Mesothelial cell of epicardium (in vitro differentiated cells): ENCODE measurements around the gene RPL36. TPM values are rescaled to one million over a fixed set of nuclear protein-coding genes. Genes with fewer than 3 reads are reported as not detected.

Source experiments
- DNase-seq, 2 experiments: peaks; one replicate each; pipeline ENCODE4 v3.0.0; 2021; ENCODE audit warnings: low spot score in 2 of 2; ENCODE audit not compliant: unreplicated experiment in 2 of 2
- H3K27ac Mint-ChIP-seq: 2 replicates; pipeline ENCODE4 v1.8.0; 2021; ENCODE audit warnings: mixed read lengths
- H3K27me3 Mint-ChIP-seq: 2 replicates; pipeline ENCODE4 v1.8.0; 2021; ENCODE audit warnings: low read depth, mixed read lengths
- H3K36me3 Mint-ChIP-seq: 2 replicates; pipeline ENCODE4 v1.8.0; 2021; ENCODE audit warnings: mixed read lengths
- H3K4me1 Mint-ChIP-seq: 2 replicates; pipeline ENCODE4 v1.8.0; 2021; ENCODE audit warnings: mixed read lengths
- H3K4me3 Mint-ChIP-seq: 2 replicates; pipeline ENCODE4 v1.8.0; 2021; ENCODE audit warnings: mild to moderate bottlenecking, moderate library complexity, mixed read lengths
- H3K9me3 Mint-ChIP-seq: 2 replicates; pipeline ENCODE4 v1.8.0; 2021; ENCODE audit warnings: mixed read lengths
- CTCF ChIP-seq: fragments of 200-600 bp; sonication (generic); IDR thresholded peaks from one replicate; pipeline ENCODE4 v1.5.0; 2021; ENCODE audit warnings: antibody characterized with exemption; ENCODE audit not compliant: unreplicated experiment
- total RNA-seq: library from RNA; stranded (reverse); gene quantifications from 3 replicates; pipeline ENCODE4 v1.2.1, GENCODE V29; 2021

Gene RPL36
- total RNA-seq, 1 donor from 2014 or later, result 947 TPM

GRCh38 chr19:5678071-5678718 is 11.9 kb upstream of the RPL36 start:
- H3K36me3 Mint-ChIP-seq, result peaks cover 4% of the 10 kb centered on the region
- no peak for DNase-seq
- H3K27me3 Mint-ChIP-seq, result no peaks in the 10 kb centered on the region
- no peaks in the 10 kb centered on the region for H3K9me3 Mint-ChIP-seq
- TF ChIP-seq CTCF, result no peak
- no peak overlapping the region for H3K27ac Mint-ChIP-seq
- peaks cover 28% of the 10 kb centered on the region for H3K4me1 Mint-ChIP-seq
- H3K4me3 Mint-ChIP-seq, result no peak overlapping the region

- Mint-ChIP-seq H3K36me3 (no peaks in the 10 kb centered on the region), H3K27ac (peak overlapping the region; percentile 96), H3K9me3 (no peaks in the 10 kb centered on the region), H3K27me3 (no peaks in the 10 kb centered on the region), H3K4me1 (peaks cover 30% of the 10 kb centered on the region), H3K4me3 (peak overlapping the region; percentile 100)
- no peak for TF ChIP-seq CTCF
- DNase-seq, result no peak
Measured at GRCh38 chr19:5679289-5680083, 10.6 kb upstream of the RPL36 start.

GRCh38 chr19:5680084-5680436 is 10.0 kb upstream of the RPL36 start:
- TF ChIP-seq CTCF, result no peak
- Mint-ChIP-seq H3K27me3 (no peaks in the 10 kb centered on the region), H3K4me3 (peak overlapping the region; percentile 100), H3K9me3 (no peaks in the 10 kb centered on the region), H3K36me3 (no peaks in the 10 kb centered on the region), H3K27ac (peak overlapping the region; percentile 96), H3K4me1 (peaks cover 30% of the 10 kb centered on the region)
- DNase-seq, result peak in 1 of 2 experiments; percentile 54

- Mint-ChIP-seq H3K4me3 (peak within 1 kb of the TSS; percentile 100), H3K36me3 (no peaks in the 10 kb centered on the region), H3K9me3 (no peaks in the 10 kb centered on the region), H3K27ac (peak within 1 kb of the TSS; percentile 96), H3K4me1 (peaks cover 30% of the 10 kb centered on the region), H3K27me3 (no peaks in the 10 kb centered on the region)
- no peak for TF ChIP-seq CTCF
- DNase-seq, result peak; percentile 96 to 99
Measured at GRCh38 chr19:5680437-5681368, 9.4 kb upstream of the RPL36 start, which contains the start of the genes HSD11B1L and MICOS13. Gene HSD11B1L (plus strand): TSS chr19:5681027. CDS start chr19:5684833, 3,806 bp downstream. Gene MICOS13 (minus strand): TSS chr19:5680516. CDS start chr19:5680486, 30 bp downstream.

GRCh38 chr19:5681391-5682106 is 8.5 kb upstream of the RPL36 start:
- no peak for DNase-seq
- H3K9me3 Mint-ChIP-seq, result no peaks in the 10 kb centered on the region
- peaks cover 30% of the 10 kb centered on the region for H3K4me1 Mint-ChIP-seq
- H3K36me3 Mint-ChIP-seq, result no peaks in the 10 kb centered on the region
- no peaks in the 10 kb centered on the region for H3K27me3 Mint-ChIP-seq
- TF ChIP-seq CTCF, result no peak
- H3K27ac Mint-ChIP-seq, result peak overlapping the region; percentile 19
- H3K4me3 Mint-ChIP-seq, result peak overlapping the region; percentile 100
